Measurements from ENCODE around the gene TPCN1.

The TPCN1 gene

GRCh38 chr12:113239288-113239771 is 18.1 kb downstream of the TPCN1 start:
- TF ChIP-seq EZH2 (IDR thresholded peaks at IDR 0.05) = no peak
- no peak for TF ChIP-seq FOXP2 (optimal IDR thresholded peaks at IDR 0.05; ENCODE audit: control extremely low read depth, extremely low read length, insufficient read depth)
- TF ChIP-seq POLR2AphosphoS5 (IDR thresholded peaks at IDR 0.05; ENCODE audit: borderline replicate concordance, low read depth, low read length) = no peak
- H3K27ac ChIP-seq = no peak overlapping the region
- no peaks in the 10 kb centered on the region for H3K36me3 ChIP-seq (ENCODE audit: insufficient read depth, low read length)

GRCh38 chr12:113239811-113240331 is 18.6 kb downstream of the TPCN1 start:
- Histone ChIP-seq H3K27ac (no peak overlapping the region), H3K36me3 (ENCODE audit: insufficient read depth, low read length) (no peaks in the 10 kb centered on the region), H3K4me3 (no peak overlapping the region), H3K9ac (ENCODE audit: insufficient read length) (no peak overlapping the region), H3K9me3 (ENCODE audit: low read depth, low read length) (no peaks in the 10 kb centered on the region)
- no peak for DNase-seq (ENCODE audit: low read depth, low spot score)
- TF ChIP-seq POLR2AphosphoS5 (IDR thresholded peaks at IDR 0.05; ENCODE audit: borderline replicate concordance, low read depth, low read length) (no peak), EZH2 (IDR thresholded peaks at IDR 0.05) (no peak), FOXP2 (optimal IDR thresholded peaks at IDR 0.05; ENCODE audit: control extremely low read depth, extremely low read length, insufficient read depth) (no peak)

More at GRCh38 chr12:113239288-113239771, 18.1 kb downstream of the TPCN1 start:
- no peak for DNase-seq (ENCODE audit: low read depth, low spot score)
- Histone ChIP-seq H3K9ac (ENCODE audit: insufficient read length) (no peak overlapping the region), H3K4me3 (no peak overlapping the region), H3K9me3 (ENCODE audit: low read depth, low read length) (no peaks in the 10 kb centered on the region)

GRCh38 chr12:113240395-113240794 is 19.1 kb downstream of the TPCN1 start:
- Histone ChIP-seq H3K36me3 (ENCODE audit: insufficient read depth, low read length) (no peaks in the 10 kb centered on the region), H3K9me3 (ENCODE audit: low read depth, low read length) (no peaks in the 10 kb centered on the region), H3K9ac (ENCODE audit: insufficient read length) (no peak overlapping the region), H3K27ac (no peak overlapping the region), H3K4me3 (no peak overlapping the region)
- no peak for TF ChIP-seq FOXP2 (optimal IDR thresholded peaks at IDR 0.05; ENCODE audit: control extremely low read depth, extremely low read length, insufficient read depth)
- no peak for TF ChIP-seq POLR2AphosphoS5 (IDR thresholded peaks at IDR 0.05; ENCODE audit: borderline replicate concordance, low read depth, low read length)
- no peak for TF ChIP-seq EZH2 (IDR thresholded peaks at IDR 0.05)
- DNase-seq (ENCODE audit: low read depth, low spot score) = no peak

GRCh38 chr12:113241191-113242025 is 20.1 kb downstream of the TPCN1 start:
- no peak for TF ChIP-seq FOXP2 (optimal IDR thresholded peaks at IDR 0.05; ENCODE audit: control extremely low read depth, extremely low read length, insufficient read depth)
- TF ChIP-seq EZH2 (IDR thresholded peaks at IDR 0.05) = no peak
- TF ChIP-seq POLR2AphosphoS5 (IDR thresholded peaks at IDR 0.05; ENCODE audit: borderline replicate concordance, low read depth, low read length) = no peak
- Histone ChIP-seq H3K27ac (no peak overlapping the region), H3K36me3 (ENCODE audit: insufficient read depth, low read length) (no peaks in the 10 kb centered on the region), H3K9me3 (ENCODE audit: low read depth, low read length) (no peaks in the 10 kb centered on the region), H3K4me3 (no peak overlapping the region), H3K9ac (ENCODE audit: insufficient read length) (no peak overlapping the region)
- DNase-seq (ENCODE audit: low read depth, low spot score) = no peak

GRCh38 chr12:113242026-113242418 is 20.8 kb downstream of the TPCN1 start:
- Histone ChIP-seq H3K36me3 (ENCODE audit: insufficient read depth, low read length) (no peaks in the 10 kb centered on the region), H3K9me3 (ENCODE audit: low read depth, low read length) (no peaks in the 10 kb centered on the region), H3K9ac (ENCODE audit: insufficient read length) (no peak overlapping the region), H3K4me3 (no peak overlapping the region), H3K27ac (no peak overlapping the region)
- TF ChIP-seq FOXP2 (optimal IDR thresholded peaks at IDR 0.05; ENCODE audit: control extremely low read depth, extremely low read length, insufficient read depth) (no peak), EZH2 (IDR thresholded peaks at IDR 0.05) (no peak), POLR2AphosphoS5 (IDR thresholded peaks at IDR 0.05; ENCODE audit: borderline replicate concordance, low read depth, low read length) (no peak)
- no peak for DNase-seq (ENCODE audit: low read depth, low spot score)

- Histone ChIP-seq H3K4me3 (no peak overlapping the region), H3K27ac (no peak overlapping the region), H3K9ac (ENCODE audit: insufficient read length) (no peak overlapping the region), H3K9me3 (ENCODE audit: low read depth, low read length) (no peaks in the 10 kb centered on the region), H3K36me3 (ENCODE audit: insufficient read depth, low read length) (no peaks in the 10 kb centered on the region)
- no peak for DNase-seq (ENCODE audit: low read depth, low spot score)
- TF ChIP-seq FOXP2 (optimal IDR thresholded peaks at IDR 0.05; ENCODE audit: control extremely low read depth, extremely low read length, insufficient read depth) (no peak), EZH2 (IDR thresholded peaks at IDR 0.05) (no peak), POLR2AphosphoS5 (IDR thresholded peaks at IDR 0.05; ENCODE audit: borderline replicate concordance, low read depth, low read length) (no peak)
Measured at GRCh38 chr12:113242560-113242959, 21.3 kb downstream of the TPCN1 start.

- no peak for DNase-seq (ENCODE audit: low read depth, low spot score)
- 0 out of 2 replicates have a peak overlapping the region, but pooled peaks have one; percentile 2 for H3K4me3 ChIP-seq
- TF ChIP-seq EZH2 (IDR thresholded peaks at IDR 0.05) (no peak), FOXP2 (optimal IDR thresholded peaks at IDR 0.05; ENCODE audit: control extremely low read depth, extremely low read length, insufficient read depth) (no peak)
- H3K36me3 ChIP-seq (ENCODE audit: insufficient read depth, low read length) = no peaks in the 10 kb centered on the region
- peak overlapping the region; percentile 94 for H3K27ac ChIP-seq
- no peak overlapping the region for H3K9ac ChIP-seq (ENCODE audit: insufficient read length)
- no peaks in the 10 kb centered on the region for H3K9me3 ChIP-seq (ENCODE audit: low read depth, low read length)
Measured at GRCh38 chr12:113244047-113244460, 22.8 kb downstream of the TPCN1 start.

GRCh38 chr12:113244478-113244958 is 23.3 kb downstream of the TPCN1 start:
- no peak overlapping the region for H3K9ac ChIP-seq (ENCODE audit: insufficient read length)
- DNase-seq (ENCODE audit: low read depth, low spot score) = no peak
- no peaks in the 10 kb centered on the region for H3K36me3 ChIP-seq (ENCODE audit: insufficient read depth, low read length)

More at GRCh38 chr12:113244478-113244958, 23.3 kb downstream of the TPCN1 start:
- TF ChIP-seq POLR2AphosphoS5 (IDR thresholded peaks at IDR 0.05; ENCODE audit: borderline replicate concordance, low read depth, low read length) (no peak), EZH2 (IDR thresholded peaks at IDR 0.05) (no peak), FOXP2 (optimal IDR thresholded peaks at IDR 0.05; ENCODE audit: control extremely low read depth, extremely low read length, insufficient read depth) (no peak)
- Histone ChIP-seq H3K27ac (peak overlapping the region; percentile 94), H3K4me3 (peak overlapping the region; percentile 2), H3K9me3 (ENCODE audit: low read depth, low read length) (no peaks in the 10 kb centered on the region)
